HCT116 (cell line): Measurements from ENCODE around the gene TMEM40.

Source experiments
- CEBPB ChIP-seq: IDR thresholded peaks from 2 replicates; pipeline ENCODE4 v1.6.1; 2012; ENCODE audit warnings: low read depth
- EZH2 ChIP-seq: fragments of 200-600 bp; sonication (generic); IDR thresholded peaks from 2 replicates; pipeline ENCODE4 v1.6.1; 2017; ENCODE audit warnings: antibody characterized with exemption, mixed run types
- FOSL1 ChIP-seq: IDR thresholded peaks from 2 replicates; pipeline ENCODE4 v1.6.1; 2012; ENCODE audit warnings: low read depth
- POLR2A ChIP-seq: IDR thresholded peaks from 2 replicates; pipeline ENCODE4 v1.7.0; 2011; ENCODE audit warnings: borderline replicate concordance; ENCODE audit not compliant: insufficient read depth, insufficient read length; ENCODE audit errors: extremely low read depth
- POLR2AphosphoS5 ChIP-seq: IDR thresholded peaks from 2 replicates; pipeline ENCODE4 v1.6.1; 2011; ENCODE audit warnings: mild to moderate bottlenecking, low read depth, low read length, moderate library complexity
- REST ChIP-seq: IDR thresholded peaks from 2 replicates; pipeline ENCODE4 v1.6.1; 2012; ENCODE audit warnings: low read depth
- TF ChIP-seq, protein P1 (sequence below), 3 experiments: fragments of 200-600 bp in 1 of 3; sonication (generic) in 1 of 3; IDR thresholded peaks in 2 of 3; conservative IDR thresholded peaks in 1 of 3; 2 replicates each; pipeline ENCODE4 v1.5.1; 2012 to 2017; ENCODE audit warnings: low read depth in 2 of 3, low read length in 2 of 3, antibody characterized with exemption in 1 of 3, borderline replicate concordance in 1 of 3, control low read depth in 1 of 3, mild to moderate bottlenecking in 1 of 3, mixed read lengths in 1 of 3, mixed run types in 1 of 3, moderate library complexity in 1 of 3; ENCODE audit not compliant: insufficient read depth in 1 of 3

DNA sequence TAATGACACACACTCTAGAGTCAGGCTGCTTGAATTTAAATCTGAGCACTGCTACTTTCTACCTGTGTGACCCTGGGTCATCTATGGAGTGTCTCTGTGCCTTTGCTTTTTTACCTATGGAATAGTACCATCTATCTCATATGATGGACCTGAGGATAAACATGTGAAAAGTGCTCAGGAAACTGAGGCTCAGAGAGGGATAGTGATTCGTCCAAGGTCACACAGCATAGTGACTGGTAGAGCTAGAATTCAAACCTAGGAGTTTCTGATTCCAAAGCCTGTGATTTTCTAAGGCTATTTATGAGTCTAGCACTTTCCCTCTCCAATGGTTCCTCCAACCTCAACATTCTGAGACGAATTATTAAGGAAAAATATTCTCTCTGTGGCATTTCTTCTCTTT lies 63.1 kb downstream of the TMEM40 start:
- TF ChIP-seq CEBPB (no peak), FOSL1 (no peak), POLR2A (no peak), EZH2 (no peak), POLR2AphosphoS5 (no peak), REST (no peak)
- TF ChIP-seq, protein P1, sequence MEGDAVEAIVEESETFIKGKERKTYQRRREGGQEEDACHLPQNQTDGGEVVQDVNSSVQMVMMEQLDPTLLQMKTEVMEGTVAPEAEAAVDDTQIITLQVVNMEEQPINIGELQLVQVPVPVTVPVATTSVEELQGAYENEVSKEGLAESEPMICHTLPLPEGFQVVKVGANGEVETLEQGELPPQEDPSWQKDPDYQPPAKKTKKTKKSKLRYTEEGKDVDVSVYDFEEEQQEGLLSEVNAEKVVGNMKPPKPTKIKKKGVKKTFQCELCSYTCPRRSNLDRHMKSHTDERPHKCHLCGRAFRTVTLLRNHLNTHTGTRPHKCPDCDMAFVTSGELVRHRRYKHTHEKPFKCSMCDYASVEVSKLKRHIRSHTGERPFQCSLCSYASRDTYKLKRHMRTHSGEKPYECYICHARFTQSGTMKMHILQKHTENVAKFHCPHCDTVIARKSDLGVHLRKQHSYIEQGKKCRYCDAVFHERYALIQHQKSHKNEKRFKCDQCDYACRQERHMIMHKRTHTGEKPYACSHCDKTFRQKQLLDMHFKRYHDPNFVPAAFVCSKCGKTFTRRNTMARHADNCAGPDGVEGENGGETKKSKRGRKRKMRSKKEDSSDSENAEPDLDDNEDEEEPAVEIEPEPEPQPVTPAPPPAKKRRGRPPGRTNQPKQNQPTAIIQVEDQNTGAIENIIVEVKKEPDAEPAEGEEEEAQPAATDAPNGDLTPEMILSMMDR (IDR thresholded peaks at IDR 0.05 in 2 of 3, conservative IDR thresholded peaks at IDR 0.05 in 1 of 3; ENCODE audit: borderline replicate concordance in 1 of 3, insufficient read depth in 1 of 3, low read depth in 2 of 3, low read length in 2 of 3): no peak
